Kidney glomerular epithelial cell (primary cell): ENCODE data around the gene RPS5.
"Not testable (repeated sequence)": the region's sequence is repeated elsewhere in the genome, so short reads cannot be mapped to it uniquely, and the experiment has no call there.

Experiments
- DNase-seq: peaks from one replicate; lab custom pipeline; 2025; lab: John Stamatoyannopoulos, UW

The RPS5 gene

GRCh38 chr19:58356766-58357480, 30.1 kb upstream of the RPS5 start:
- no peak for DNase-seq

- DNase-seq: no peak
Observed at GRCh38 chr19:58357481-58358145, 29.5 kb upstream of the RPS5 start.

- DNase-seq: no peak
Observed at GRCh38 chr19:58361900-58362271, 25.2 kb upstream of the RPS5 start.

GRCh38 chr19:58362272-58362994, 24.6 kb upstream of the RPS5 start, which contains the start of gene ZNF497:
Gene ZNF497 (minus strand): TSS chr19:58362751. CDS start chr19:58357635, 5,116 bp downstream.
- DNase-seq: peak; percentile 89

- no peak for DNase-seq
Observed at GRCh38 chr19:58364146-58364545, 22.9 kb upstream of the RPS5 start.

- DNase-seq: no peak
Observed at GRCh38 chr19:58366585-58367430, 20.3 kb upstream of the RPS5 start.

GRCh38 chr19:58367698-58368454, 19.2 kb upstream of the RPS5 start:
- no peak for DNase-seq

GRCh38 chr19:58368561-58369360, 18.3 kb upstream of the RPS5 start:
- no peak for DNase-seq

- DNase-seq: no peak
Observed at GRCh38 chr19:58372311-58373133, 14.5 kb upstream of the RPS5 start.

- no peak for DNase-seq
Observed at GRCh38 chr19:58374200-58374599, 12.9 kb upstream of the RPS5 start.

GRCh38 chr19:58376724-58377123, 10.3 kb upstream of the RPS5 start:
- DNase-seq: not testable (repeated sequence)

- DNase-seq: no peak
Observed at GRCh38 chr19:58379246-58379645, 7.8 kb upstream of the RPS5 start.

GRCh38 chr19:58380037-58380661, 6.9 kb upstream of the RPS5 start:
- no peak for DNase-seq

- peak; percentile 99 for DNase-seq
Observed at GRCh38 chr19:58380662-58381459, 6.2 kb upstream of the RPS5 start, which contains the start of gene ZNF837. Gene ZNF837 (minus strand): TSS chr19:58381030. CDS start chr19:58369332, 11,698 bp downstream.

GRCh38 chr19:58381460-58382212, 5.4 kb upstream of the RPS5 start:
- no peak for DNase-seq

GRCh38 chr19:58382997-58383603, 4.0 kb upstream of the RPS5 start:
- DNase-seq: no peak
